GM19438 (cell line): ENCODE measurements around the gene IMMT.
"Not testable (repeated sequence)": the region's sequence is repeated elsewhere in the genome, so short reads cannot be mapped to it uniquely, and the experiment has no call there.

Source experiments
- ATAC-seq: cut with Tn5 transposase; IDR thresholded peaks from one replicate; pipeline ENCODE4 v1.9.1; 2021; ENCODE audit warnings: low read depth; ENCODE audit not compliant: unreplicated experiment

IMMT gene

GRCh38 chr2:86195055-86195807 is at the start of gene IMMT:
TSS of gene IMMT (minus strand) at chr2:86195462. CDS start at chr2:86195382, 80 bp downstream.
- peak; percentile 88 for ATAC-seq

DNA sequence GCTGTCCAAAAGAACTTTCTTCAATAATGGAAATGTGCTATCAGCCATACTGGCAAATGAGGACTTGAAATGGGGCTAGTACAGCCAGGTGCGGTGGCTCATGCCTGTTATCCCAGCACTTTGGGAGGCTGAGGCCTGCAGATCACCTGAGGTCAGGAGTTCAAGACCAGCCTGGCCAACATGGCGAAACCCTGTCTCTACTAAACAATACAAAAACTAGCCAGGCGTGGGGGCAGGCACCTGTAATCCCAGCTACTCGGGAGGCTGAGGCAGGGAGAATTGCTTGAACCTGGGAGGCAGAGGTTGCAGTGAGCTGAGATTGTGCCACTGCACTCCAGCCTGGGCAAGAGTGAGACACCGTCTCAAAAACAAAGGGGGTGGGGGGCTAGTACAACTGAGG is 49.5 kb upstream of the IMMT start:
- not testable (repeated sequence) for ATAC-seq

GRCh38 chr2:86243950-86244733 is 48.9 kb upstream of the IMMT start:
- no peak for ATAC-seq

GRCh38 chr2:86243272-86243671 is 48.0 kb upstream of the IMMT start:
- no peak for ATAC-seq

- no peak for ATAC-seq
These were observed 46.3 kb upstream of the IMMT start for GRCh38 chr2:86241611-86242010.

DNA sequence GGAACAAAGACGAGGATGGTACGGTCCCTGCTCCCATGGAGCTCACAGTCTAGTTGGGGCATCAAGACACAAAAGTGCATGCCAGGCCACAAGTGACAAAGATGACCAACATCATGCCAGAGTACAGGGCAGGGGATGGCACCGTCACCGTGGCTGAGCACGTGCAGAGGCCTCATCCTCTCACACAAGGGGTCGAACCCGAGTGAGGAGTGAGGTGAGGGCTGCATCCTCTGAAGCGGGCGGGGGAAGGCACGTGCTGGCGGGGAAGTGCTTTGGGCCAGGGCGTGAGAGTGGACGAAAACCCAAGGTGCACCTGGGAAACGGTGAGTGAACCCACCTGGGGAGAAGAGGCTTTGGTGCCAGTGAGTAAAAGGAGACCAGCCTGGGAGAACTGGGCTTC is 45.0 kb upstream of the IMMT start:
- ATAC-seq = no peak

- no peak for ATAC-seq
These were observed 44.5 kb upstream of the IMMT start for GRCh38 chr2:86239745-86240144.

DNA sequence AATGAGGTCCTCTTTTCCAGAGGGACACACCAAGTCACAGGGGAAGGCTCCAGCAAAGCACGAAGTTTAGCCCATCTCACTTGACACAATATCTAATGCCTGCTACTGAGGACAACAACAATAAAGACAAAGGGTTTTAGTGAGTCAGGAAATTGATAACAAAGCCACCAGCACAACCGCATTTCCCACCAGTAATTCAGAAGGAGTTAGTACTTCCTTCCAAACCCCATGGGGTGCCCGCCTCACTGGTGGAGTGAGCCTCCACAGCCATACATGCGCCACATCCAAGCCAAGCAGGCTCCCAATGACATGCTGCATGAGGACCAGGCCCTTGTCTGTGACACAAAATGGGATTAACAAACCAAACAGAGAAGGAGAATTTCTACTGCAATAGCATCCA is 44.1 kb upstream of the IMMT start:
- no peak for ATAC-seq

DNA sequence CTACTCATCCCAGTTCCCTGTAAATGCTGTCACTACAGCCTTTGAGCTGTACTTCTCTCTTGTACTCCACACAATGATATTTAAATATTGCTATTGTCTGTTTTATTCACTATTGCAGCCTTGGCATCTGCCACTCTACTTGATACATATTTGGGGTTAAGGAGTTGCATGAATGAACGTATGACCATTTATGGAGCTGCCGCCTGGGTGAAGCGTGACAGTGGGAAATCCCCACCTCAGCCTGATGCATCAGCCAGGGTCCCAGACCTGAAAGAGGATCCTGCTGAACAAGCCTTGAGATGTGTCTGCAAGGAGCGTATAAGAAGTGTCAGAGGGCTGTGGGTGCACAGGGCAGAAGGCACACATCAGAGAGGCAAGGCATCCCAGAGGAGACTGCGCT is 43.1 kb upstream of the IMMT start:
- peak; percentile 80 for ATAC-seq

- no peak for ATAC-seq
These were observed 41.9 kb upstream of the IMMT start for GRCh38 chr2:86237172-86237571.

DNA sequence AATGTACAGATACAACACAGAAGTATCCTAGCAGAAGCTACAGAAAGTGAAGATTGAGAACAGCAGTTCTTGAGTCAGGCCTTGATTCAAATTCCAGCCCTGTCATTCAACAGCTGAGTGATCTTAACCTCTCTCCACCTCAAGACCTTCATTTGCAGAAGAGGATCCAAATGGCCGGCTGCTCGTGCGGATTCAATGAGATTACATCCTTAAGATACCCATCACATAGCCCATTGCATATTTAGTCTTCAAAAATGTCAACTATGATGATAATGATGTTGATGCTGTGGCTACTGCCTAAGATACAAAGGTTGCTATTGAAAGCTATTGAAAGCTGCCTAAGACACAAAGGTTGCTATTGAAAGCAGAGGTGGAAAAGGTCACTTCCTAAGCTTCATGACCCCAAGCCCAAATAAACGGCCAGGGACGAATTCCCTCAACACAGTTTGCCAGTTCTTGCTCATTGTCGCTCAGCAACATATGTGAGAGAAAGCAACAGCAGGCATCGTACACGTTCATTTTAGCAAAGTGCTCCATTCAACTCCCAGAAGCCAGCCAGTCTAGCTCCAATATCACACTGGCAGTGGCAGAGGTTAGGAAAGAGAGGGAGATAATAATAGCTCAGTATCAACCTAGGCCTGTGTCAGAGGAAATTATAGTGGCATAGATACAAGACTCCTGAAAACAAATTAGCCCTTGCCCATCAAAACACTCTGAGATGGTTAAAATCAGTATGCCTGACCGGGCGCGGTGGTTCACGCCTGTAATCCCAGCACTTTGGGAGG is 40.1 kb upstream of the IMMT start:
- no peak for ATAC-seq

DNA sequence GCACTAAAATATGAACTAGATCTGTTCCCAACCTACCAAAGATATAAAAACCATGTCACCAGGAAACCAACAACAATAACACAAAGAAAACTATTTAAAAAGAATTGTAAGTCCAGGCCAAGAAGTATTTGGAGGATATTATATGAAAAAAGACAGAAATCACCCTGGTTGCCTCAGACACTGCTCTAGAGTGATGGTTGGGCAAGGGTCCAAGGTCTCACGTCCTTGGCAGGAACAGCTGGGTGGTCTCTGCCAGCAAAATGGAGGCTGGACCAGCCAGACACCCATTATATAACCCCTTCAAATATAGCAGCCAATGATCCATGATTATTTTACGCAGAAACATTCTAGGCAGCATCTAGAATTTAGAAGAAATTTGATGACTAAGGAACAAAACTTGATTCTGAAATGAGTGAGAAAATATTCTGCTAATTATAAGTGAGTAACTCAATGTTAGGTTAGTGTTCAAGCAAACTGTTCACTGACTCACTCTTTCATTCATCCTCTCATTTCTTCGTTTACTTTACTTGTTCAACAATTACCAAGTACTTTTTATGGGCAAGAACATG is 39.4 kb upstream of the IMMT start:
- no peak for ATAC-seq

DNA sequence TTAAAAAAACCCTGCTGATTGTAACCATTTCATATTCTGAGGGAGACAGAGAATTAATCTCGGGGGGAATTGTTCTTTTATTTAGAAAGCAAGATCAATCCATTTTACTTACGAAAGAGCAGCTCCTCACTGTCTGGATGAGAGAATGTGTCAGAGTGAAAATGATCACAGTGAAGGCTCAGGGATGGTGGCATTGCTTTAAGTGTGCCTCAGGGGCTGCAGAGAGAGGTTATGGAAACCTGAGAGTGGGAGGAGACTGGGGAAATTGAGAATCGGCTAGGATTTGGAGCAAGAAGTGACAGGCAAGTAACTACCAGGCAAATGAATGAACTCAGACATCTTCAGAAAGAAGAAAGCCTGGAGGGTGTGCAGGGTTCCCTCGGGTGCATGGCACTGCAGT is 38.2 kb upstream of the IMMT start:
- no peak for ATAC-seq

- no peak for ATAC-seq
These were observed 37.6 kb upstream of the IMMT start for GRCh38 chr2:86232910-86233309.

GRCh38 chr2:86232373-86232784 is 37.1 kb upstream of the IMMT start:
- no peak for ATAC-seq

- no peak for ATAC-seq
These were observed 36.6 kb upstream of the IMMT start for GRCh38 chr2:86231680-86232372.

DNA sequence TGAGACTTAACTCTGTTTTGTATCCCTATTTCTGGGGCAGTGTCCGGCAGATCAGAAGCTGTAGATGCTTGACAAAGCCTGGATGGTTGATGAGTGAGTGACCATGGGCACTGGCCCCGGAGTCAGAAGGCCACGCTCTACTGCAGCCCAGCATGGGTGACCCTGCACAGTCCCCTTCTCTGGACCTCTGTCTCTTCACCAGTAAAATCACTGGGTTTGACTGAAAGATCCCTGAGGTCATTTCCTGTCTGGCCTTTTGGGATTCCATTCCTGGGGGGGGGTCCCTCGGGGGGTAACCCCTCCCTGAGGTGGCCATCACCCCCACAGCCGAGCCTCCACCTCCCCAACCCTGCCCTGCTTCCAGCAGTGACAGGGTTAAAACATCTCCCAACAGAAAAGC is 35.7 kb upstream of the IMMT start:
- no peak for ATAC-seq

GRCh38 chr2:86229221-86229620 is 34.0 kb upstream of the IMMT start:
- ATAC-seq = no peak

- ATAC-seq = not testable (repeated sequence)
These were observed 33.3 kb upstream of the IMMT start for GRCh38 chr2:86228574-86228973.

GRCh38 chr2:86227685-86228084 is 32.4 kb upstream of the IMMT start:
- no peak for ATAC-seq
